ENCODE measurements around the gene CCDC194. TPM values are rescaled to one million over a fixed set of nuclear protein-coding genes. Genes with fewer than 3 reads are reported as not detected.

CCDC194 gene
- polyA plus RNA-seq, 1 experiment: not detected

DNA sequence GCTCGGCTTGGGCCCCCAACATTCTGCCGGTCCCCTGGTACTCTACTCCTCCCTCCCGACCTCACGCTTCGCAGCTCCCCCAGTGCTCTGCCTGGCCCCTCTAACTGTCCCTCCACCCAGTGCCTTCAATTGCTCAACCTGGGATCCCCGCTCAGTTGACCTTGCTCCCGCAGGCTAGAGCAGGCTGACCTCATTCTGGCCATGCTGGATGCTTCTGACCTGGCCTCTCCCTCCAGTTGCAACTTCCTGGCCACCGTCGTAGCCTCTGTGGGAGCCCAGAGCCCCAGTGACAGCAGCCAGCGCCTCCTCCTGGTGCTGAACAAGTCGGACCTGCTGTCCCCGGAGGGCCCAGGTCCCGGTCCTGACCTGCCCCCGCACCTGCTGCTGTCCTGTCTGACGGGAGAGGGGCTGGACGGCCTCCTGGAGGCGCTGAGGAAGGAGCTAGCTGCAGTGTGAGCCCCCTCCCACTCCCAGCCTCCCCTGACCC is 53.1 kb downstream of the CCDC194 start:
- Histone ChIP-seq H3K27me3 (ENCODE audit: control insufficient read depth, insufficient read depth, low read length) (no peaks in the 10 kb centered on the region), H3K4me3 (ENCODE audit: low read depth, low read length) (no peak overlapping the region), H3K27ac (ENCODE audit: low read depth, low read length) (no peak overlapping the region), H3K9me3 (ENCODE audit: control insufficient read depth, insufficient read depth, low read length) (no peaks in the 10 kb centered on the region)
- ChIA-PET POLR2A (no interaction called here), CTCF (interaction anchor here (0.9 kb wide), 1 partner anchor 49 kb away, joined by 3 read pairs; no protein-coding TSS in a partner anchor)
- TF ChIP-seq, protein P1, sequence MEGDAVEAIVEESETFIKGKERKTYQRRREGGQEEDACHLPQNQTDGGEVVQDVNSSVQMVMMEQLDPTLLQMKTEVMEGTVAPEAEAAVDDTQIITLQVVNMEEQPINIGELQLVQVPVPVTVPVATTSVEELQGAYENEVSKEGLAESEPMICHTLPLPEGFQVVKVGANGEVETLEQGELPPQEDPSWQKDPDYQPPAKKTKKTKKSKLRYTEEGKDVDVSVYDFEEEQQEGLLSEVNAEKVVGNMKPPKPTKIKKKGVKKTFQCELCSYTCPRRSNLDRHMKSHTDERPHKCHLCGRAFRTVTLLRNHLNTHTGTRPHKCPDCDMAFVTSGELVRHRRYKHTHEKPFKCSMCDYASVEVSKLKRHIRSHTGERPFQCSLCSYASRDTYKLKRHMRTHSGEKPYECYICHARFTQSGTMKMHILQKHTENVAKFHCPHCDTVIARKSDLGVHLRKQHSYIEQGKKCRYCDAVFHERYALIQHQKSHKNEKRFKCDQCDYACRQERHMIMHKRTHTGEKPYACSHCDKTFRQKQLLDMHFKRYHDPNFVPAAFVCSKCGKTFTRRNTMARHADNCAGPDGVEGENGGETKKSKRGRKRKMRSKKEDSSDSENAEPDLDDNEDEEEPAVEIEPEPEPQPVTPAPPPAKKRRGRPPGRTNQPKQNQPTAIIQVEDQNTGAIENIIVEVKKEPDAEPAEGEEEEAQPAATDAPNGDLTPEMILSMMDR (IDR thresholded peaks at IDR 0.05; ENCODE audit: low read depth, low read length): no peak
- DNase-seq (ENCODE audit: low read depth, low spot score): no peak

Other genes with a start within 250 kb of the CCDC194 start
- gene USE1, start 178.8 kb downstream of the CCDC194 start, polyA plus RNA-seq (2011; rRNA removed): 21.1 and 25.1 TPM in 2 replicates
- 4.6 and 6.7 TPM in 2 replicates for gene OCEL1, start 168.0 kb downstream of the CCDC194 start, polyA plus RNA-seq (2011; rRNA removed)
- 16.3 and 18.9 TPM in 2 replicates for gene NR2F6, start 148.3 kb downstream of the CCDC194 start, polyA plus RNA-seq (2011; rRNA removed)
- not detected in 2 replicates for gene USHBP1, start 129.5 kb downstream of the CCDC194 start, polyA plus RNA-seq (2011; rRNA removed)
- gene BABAM1, start 126.8 kb downstream of the CCDC194 start, polyA plus RNA-seq (2011; rRNA removed): 92.0 and 98.6 TPM in 2 replicates
- 0.33 and 0.36 TPM in 2 replicates for gene ANKLE1, start 112.3 kb downstream of the CCDC194 start, polyA plus RNA-seq (2011; rRNA removed)
- 6.1 and 8.6 TPM in 2 replicates for gene ABHD8, start 90.8 kb downstream of the CCDC194 start, polyA plus RNA-seq (2011; rRNA removed)
- gene MRPL34, start 88.3 kb downstream of the CCDC194 start, polyA plus RNA-seq (2011; rRNA removed): 23.2 and 24.3 TPM in 2 replicates
- gene DDA1, start 84.6 kb downstream of the CCDC194 start, polyA plus RNA-seq (2011; rRNA removed): 38.7 and 40.7 TPM in 2 replicates
- 1.8 and 2.0 TPM in 2 replicates for gene ANO8, start 59.3 kb downstream of the CCDC194 start, polyA plus RNA-seq (2011; rRNA removed)
- gene GTPBP3, start 56.6 kb downstream of the CCDC194 start, polyA plus RNA-seq (2011; rRNA removed): 4.7 TPM in 2 replicates
- not detected in 2 replicates for gene PLVAP, start 16.9 kb downstream of the CCDC194 start, polyA plus RNA-seq (2011; rRNA removed)
- 1.9 and 2.8 TPM in 2 replicates for gene BST2, start 11.4 kb upstream of the CCDC194 start, polyA plus RNA-seq (2011; rRNA removed)
- gene MVB12A, start 25.9 kb upstream of the CCDC194 start, polyA plus RNA-seq (2011; rRNA removed): 22.5 and 30.1 TPM in 2 replicates
- gene TMEM221, start 54.5 kb upstream of the CCDC194 start, polyA plus RNA-seq (2011; rRNA removed): 0.05 and 0.07 TPM in 2 replicates
- not detected in 2 replicates for gene NXNL1, start 66.7 kb upstream of the CCDC194 start, polyA plus RNA-seq (2011; rRNA removed)
- gene SLC27A1, start 76.3 kb upstream of the CCDC194 start, polyA plus RNA-seq (2011; rRNA removed): 8.3 and 9.4 TPM in 2 replicates
- 40.5 and 60.8 TPM in 2 replicates for gene PGLS, start 117.5 kb upstream of the CCDC194 start, polyA plus RNA-seq (2011; rRNA removed)
- 89.0 and 102 TPM in 2 replicates for gene COLGALT1, start 161.5 kb upstream of the CCDC194 start, polyA plus RNA-seq (2011; rRNA removed)